CD4-positive, alpha-beta T cell treated with Interleukin-6 for 4 hours (primary cell): ENCODE measurements around the gene KCNIP4.

Experiments
- DNase-seq: peaks from one replicate; pipeline ENCODE4 v3.0.0-alpha.2; 2020; ENCODE audit warnings: mixed read lengths

The KCNIP4 gene

DNA sequence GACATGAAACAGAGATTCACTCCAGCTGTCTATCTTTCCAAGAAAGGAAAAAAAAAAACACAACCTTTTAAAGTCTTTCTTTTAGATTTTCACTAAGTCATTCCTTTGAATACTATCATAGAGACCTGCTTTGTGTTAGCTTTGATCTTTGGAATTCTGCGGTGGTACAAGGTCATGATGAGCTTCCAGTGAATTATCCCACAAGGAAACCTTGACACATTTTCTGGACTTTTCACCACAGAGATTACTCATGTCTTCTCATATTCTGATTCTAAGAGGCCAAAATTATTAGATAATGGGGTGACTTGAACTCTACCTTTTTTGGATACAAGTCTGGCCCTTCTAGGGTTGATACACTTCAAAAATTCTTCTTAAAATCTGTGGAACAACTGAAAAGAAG, 1046.7 kb downstream of the KCNIP4 start:
- DNase-seq = no peak

DNA sequence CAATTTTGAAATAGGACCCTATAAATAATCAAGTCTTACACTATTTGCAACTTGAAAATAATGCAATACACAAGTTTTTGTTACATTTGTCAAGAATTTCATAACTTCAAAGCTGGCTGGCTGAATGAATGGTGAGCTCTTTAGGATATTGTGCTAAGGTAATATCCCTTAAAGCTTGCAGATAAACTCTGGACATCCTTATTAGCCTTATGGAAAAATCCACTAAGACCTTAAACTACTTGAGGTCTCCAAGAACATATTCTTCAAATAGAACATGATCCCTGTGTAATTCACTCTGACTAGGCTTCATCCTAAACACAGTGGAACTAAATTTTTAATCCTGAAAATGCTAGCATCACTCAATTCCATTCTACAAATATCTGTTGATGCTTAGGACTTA, 1049.0 kb downstream of the KCNIP4 start:
- DNase-seq = no peak

- no peak for DNase-seq
Measured at GRCh38 chr4:20895988-20896387, 1052.6 kb downstream of the KCNIP4 start.

DNA sequence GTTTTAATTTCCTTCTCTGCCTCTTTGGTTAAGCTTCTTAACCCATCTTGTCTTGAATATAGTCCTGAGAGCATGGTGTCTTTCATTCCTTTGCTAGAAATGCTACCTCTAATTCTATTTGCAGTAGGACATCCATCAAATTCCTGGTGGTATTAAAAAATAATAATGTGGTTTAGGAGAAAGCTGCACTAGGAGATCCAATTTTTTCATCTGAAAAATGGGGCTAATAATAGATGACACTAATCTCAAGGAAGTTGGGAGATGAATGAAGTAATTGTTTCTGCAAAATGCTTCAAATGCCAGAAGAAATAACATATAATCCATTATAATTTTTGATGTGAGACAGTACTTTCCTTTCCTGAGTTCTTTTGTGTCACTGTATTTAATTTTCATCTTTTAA, 1053.4 kb downstream of the KCNIP4 start:
- DNase-seq = no peak

GRCh38 chr4:20890761-20891160, 1057.8 kb downstream of the KCNIP4 start:
- no peak for DNase-seq

GRCh38 chr4:20889901-20890300, 1058.7 kb downstream of the KCNIP4 start:
- DNase-seq = no peak

- DNase-seq = no peak
Measured at GRCh38 chr4:20883677-20884076, 1064.9 kb downstream of the KCNIP4 start.

DNA sequence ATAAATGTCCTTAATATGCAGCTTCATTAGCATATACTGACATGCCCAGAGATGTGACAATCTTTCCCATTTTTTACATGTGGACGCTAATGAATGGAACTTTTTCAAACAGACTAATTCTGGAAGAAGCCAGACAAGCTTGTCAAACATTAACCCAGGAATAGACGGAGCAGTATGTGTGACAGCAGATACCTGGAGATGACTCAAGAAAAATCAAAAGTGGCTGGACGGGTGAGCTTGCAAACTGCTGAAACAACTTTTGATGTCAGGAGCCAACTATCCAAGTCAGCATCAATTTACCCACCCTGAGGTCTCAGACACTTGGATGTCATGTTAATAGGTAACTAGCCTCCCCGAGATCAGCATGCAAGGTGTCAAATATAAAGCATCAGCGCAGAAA, 1065.3 kb downstream of the KCNIP4 start:
- DNase-seq = no peak

- no peak for DNase-seq
Measured at GRCh38 chr4:20882500-20882899, 1066.1 kb downstream of the KCNIP4 start.

GRCh38 chr4:20881658-20882057, 1066.9 kb downstream of the KCNIP4 start:
- DNase-seq = no peak

- DNase-seq = no peak
Measured at GRCh38 chr4:20878806-20879205, 1069.8 kb downstream of the KCNIP4 start.

- no peak for DNase-seq
Measured at GRCh38 chr4:20870436-20870835, 1078.1 kb downstream of the KCNIP4 start.

GRCh38 chr4:20868108-20868507, 1080.5 kb downstream of the KCNIP4 start:
- no peak for DNase-seq

DNA sequence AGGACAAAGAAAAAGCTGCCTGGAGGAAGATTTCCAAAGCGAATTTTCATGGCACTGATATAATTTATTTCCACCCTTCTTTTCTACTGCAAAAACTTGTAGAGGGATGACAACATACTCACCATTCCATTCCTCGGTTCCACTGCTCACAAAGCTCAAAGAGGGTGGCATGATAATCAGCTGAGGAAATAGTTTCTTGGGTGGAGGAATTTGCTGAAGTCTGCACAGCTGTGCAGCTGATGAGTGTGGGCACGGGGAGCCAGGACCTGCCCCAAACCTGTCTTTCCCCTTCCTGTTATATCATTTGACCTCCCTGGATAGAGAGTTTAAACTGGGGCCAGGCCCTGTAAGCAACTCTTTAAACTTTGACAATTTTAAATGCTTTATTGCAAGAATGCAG, 1087.7 kb downstream of the KCNIP4 start:
- no peak for DNase-seq

GRCh38 chr4:20859097-20859781, 1089.3 kb downstream of the KCNIP4 start:
- no peak for DNase-seq

- DNase-seq = no peak
Measured at GRCh38 chr4:20857081-20857480, 1091.5 kb downstream of the KCNIP4 start.

DNA sequence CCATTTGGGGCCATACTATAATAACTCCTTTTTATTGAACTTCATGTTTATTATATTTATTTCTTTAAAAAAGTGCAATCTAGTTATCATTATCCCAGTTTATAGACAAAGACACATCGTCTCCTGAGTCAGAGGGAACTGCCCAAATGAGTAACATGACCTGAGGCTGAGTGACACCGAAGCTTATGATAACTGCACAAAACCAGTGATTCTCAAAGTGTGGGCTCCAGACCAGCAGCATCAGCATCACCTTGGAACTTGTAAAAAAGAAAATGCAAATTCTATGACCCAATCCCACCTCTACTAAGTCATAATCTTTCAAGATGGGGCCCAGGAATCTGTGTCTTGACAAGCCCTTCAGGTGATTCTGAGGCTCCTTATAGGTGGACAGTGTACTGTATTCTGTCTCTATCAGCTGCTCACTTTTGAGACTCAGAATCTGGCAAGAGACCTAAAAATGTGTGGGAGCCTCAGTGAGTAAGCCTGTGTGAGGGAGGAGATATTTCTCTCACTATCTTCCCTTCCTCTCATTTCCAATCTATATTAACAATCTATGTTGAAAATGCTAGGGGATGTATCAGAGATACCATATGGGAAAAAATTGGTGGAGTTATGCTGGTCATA, 1101.3 kb downstream of the KCNIP4 start:
- no peak for DNase-seq

DNA sequence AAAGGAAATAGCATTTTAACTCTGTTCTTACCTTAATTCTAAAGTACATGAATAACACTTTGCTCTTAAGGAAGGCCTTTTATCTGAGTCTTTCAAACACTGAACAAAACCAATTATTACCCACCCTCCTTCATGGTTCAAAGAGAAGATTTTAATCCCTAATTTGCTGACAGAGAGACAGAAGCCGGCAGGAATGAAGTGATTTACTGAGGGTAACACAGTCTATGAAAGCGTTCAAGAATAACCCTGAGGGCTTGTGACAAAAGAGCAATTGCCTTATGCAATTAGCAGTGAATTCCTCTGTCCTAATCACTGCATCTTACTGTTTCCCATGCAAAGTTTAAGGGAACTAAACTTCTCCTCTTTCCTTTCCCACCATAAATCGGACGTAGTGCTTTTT, 1104.3 kb downstream of the KCNIP4 start:
- no peak for DNase-seq

GRCh38 chr4:20840648-20841190, 1107.9 kb downstream of the KCNIP4 start:
- DNase-seq = no peak

DNA sequence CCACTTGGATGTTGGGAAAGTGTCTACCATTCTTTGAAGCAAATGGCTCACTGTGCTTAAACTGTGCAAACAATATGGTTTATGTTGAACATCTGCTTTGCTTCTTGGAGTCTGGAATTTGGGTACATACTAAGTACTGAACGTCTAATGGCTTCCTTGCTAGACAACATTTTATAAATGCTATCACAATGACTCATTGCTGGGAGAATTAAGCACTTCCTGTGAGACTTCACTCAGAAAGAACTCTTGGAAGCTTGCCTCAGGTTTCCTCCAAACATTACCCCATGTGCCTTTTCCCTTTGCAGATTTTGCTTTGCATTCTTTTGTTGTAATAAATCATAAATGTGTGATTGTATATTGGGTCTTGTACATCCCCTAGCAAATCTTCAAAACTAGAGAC, 1108.6 kb downstream of the KCNIP4 start:
- no peak for DNase-seq

GRCh38 chr4:20838476-20838875, 1110.1 kb downstream of the KCNIP4 start:
- no peak for DNase-seq

- no peak for DNase-seq
Measured at GRCh38 chr4:20832826-20833225, 1115.7 kb downstream of the KCNIP4 start.

GRCh38 chr4:20831746-20832145, 1116.8 kb downstream of the KCNIP4 start:
- DNase-seq = no peak

DNA sequence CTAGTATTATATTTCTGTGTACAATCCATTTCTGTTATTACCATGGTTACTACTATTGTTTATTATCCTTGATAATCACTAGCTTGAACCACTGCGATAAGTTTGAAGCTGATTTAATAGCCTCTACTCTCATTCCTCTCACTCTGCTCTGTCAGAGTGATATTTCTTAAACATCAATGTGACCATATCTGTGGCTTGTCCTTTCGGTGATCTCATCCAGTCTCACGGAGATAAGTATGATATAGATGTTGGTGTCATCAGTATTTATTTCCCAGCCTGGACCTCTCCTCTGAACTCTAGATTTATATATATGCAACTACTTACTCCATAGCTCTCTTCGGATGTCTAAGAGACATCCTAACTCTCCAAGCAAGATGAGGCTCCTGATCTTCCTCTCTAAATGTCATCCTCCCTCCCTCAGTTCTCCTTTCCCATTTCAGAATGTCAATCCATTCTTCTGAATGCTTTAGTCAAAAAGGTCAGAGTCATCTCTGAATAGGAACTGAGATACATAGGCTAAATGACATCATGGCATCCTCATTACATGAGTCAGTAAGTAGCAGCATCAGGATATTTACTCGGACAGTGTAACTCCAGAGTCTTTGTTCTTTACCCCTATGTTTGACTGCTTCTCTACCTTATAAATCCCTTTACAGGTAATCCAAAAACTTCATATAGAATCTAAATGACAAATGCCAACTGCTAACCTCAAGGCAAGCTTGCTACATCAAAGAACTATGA, 1118.8 kb downstream of the KCNIP4 start:
- DNase-seq = no peak
